HG03064 (cell line): ENCODE data around the gene ATP8B2.
"Not testable (repeated sequence)": the region's sequence is repeated elsewhere in the genome, so short reads cannot be mapped to it uniquely, and the experiment has no call there.

Experiments used
- ATAC-seq: cut with Tn5 transposase; IDR thresholded peaks from one replicate; pipeline ENCODE4 v1.9.1; 2021; ENCODE audit warnings: low read depth; ENCODE audit not compliant: unreplicated experiment

ATP8B2 gene

GRCh38 chr1:154324669-154325582 is at the start of gene ATP8B2:
Gene ATP8B2 (plus strand): TSS chr1:154325525. CDS start chr1:154328142, 2,617 bp downstream.
- ATAC-seq: peak; percentile 41

GRCh38 chr1:154276797-154277196 is 48.5 kb upstream of the ATP8B2 start:
- ATAC-seq: no peak

- not testable (repeated sequence) for ATAC-seq
Observed at GRCh38 chr1:154287591-154287990, 37.7 kb upstream of the ATP8B2 start.

GRCh38 chr1:154288661-154289060 is 36.7 kb upstream of the ATP8B2 start:
- ATAC-seq: no peak

- ATAC-seq: no peak
Observed at GRCh38 chr1:154290921-154291320, 34.4 kb upstream of the ATP8B2 start.

- ATAC-seq: no peak
Observed at GRCh38 chr1:154295408-154296235, 29.7 kb upstream of the ATP8B2 start.

GRCh38 chr1:154301582-154301981 is 23.7 kb upstream of the ATP8B2 start:
- no peak for ATAC-seq

GRCh38 chr1:154304664-154305337 is 20.5 kb upstream of the ATP8B2 start:
- ATAC-seq: no peak

GRCh38 chr1:154306151-154306550 is 19.2 kb upstream of the ATP8B2 start:
- ATAC-seq: no peak

- not testable (repeated sequence) for ATAC-seq
Observed at GRCh38 chr1:154307670-154308270, 17.6 kb upstream of the ATP8B2 start.

- not testable (repeated sequence) for ATAC-seq
Observed at GRCh38 chr1:154309136-154309535, 16.2 kb upstream of the ATP8B2 start.

- not testable (repeated sequence) for ATAC-seq
Observed at GRCh38 chr1:154312229-154313065, 12.9 kb upstream of the ATP8B2 start.

GRCh38 chr1:154313066-154313356 is 12.3 kb upstream of the ATP8B2 start:
- ATAC-seq: no peak

- ATAC-seq: not testable (repeated sequence)
Observed at GRCh38 chr1:154314226-154314625, 11.1 kb upstream of the ATP8B2 start.

GRCh38 chr1:154316704-154317103 is 8.6 kb upstream of the ATP8B2 start:
- ATAC-seq: no peak

- no peak for ATAC-seq
Observed at GRCh38 chr1:154318386-154318785, 6.9 kb upstream of the ATP8B2 start.

GRCh38 chr1:154320882-154321608 is 4.3 kb upstream of the ATP8B2 start, which contains the start of gene AQP10:
Gene AQP10 (plus strand): TSS chr1:154321093. CDS start chr1:154321156, 63 bp downstream.
- no peak for ATAC-seq

- ATAC-seq: not testable (repeated sequence)
Observed at GRCh38 chr1:154321609-154321934, 3.8 kb upstream of the ATP8B2 start.

- ATAC-seq: no peak
Observed at GRCh38 chr1:154323493-154323892, 1.8 kb upstream of the ATP8B2 start.
